MM.1S (cell line): Measurements from ENCODE around the gene FAHD1.

ENCODE experiments used
- CTCF ChIP-seq: fragments of 300-600 bp; sonication (generic); IDR thresholded peaks from 2 replicates; pipeline ENCODE4 v1.5.1; 2016; ENCODE audit warnings: antibody characterized with exemption, low read length, mixed read lengths
- EZH2 ChIP-seq: fragments of 300-600 bp; sonication (generic); optimal IDR thresholded peaks from 2 replicates; pipeline ENCODE3; 2017; ENCODE audit warnings: low read depth, mild to moderate bottlenecking, antibody characterized with exemption, low read length, mixed read lengths

GRCh38 chr16:1822801-1823200, 4.2 kb upstream of the FAHD1 start:
- TF ChIP-seq CTCF (no peak), EZH2 (no peak)
